ENCODE results near the gene CELSR1. TPM values are rescaled to one million over a fixed set of nuclear protein-coding genes. Genes with fewer than 3 reads are reported as not detected.

Gene CELSR1
- total and polyA plus RNA-seq, 2 of the 13 experiments (the other 11 are each of a cell fraction or from before 2014, with no cell fraction given): 0.78 to 1.8 TPM

DNA sequence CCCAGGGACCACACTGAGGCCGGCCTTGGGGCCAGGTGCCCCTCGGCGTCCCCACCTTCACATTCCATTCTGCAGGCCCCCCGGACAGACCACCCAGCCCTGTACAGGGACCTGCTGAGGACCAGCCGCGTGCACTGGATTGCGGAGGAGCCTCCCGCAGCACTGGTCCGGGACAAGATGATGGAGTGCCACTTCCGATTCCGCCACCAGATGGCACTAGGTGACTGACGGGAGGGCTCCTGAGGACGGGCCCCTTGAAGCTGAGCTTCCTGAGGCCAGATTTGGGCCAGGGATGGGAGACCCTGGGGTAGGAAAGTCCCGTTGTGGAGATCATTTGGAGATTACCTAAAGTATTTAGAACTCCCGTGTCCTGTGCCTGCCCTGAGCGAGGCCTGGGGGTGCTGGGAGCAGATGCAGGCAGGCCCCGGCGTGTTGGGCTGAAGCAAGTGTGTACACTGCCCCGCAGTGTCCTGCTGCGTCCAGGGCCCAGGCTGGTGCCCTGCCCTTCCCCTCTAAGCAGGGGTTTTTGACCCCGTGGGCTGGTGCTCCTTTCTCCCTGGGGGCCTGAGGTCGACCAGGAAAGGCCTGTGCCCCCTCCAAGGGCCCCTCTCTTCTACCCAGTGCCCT, 181.9 kb downstream of the CELSR1 start (continued):
- TF ChIP-seq LCORL (IDR thresholded peaks at IDR 0.05) (no peak), LCORL (CRISPR knock-in tag; IDR thresholded peaks at IDR 0.05) (no peak), ZBTB33 (CRISPR knock-in tag; IDR thresholded peaks at IDR 0.05) (peak; percentile 95), MED13 (CRISPR knock-in tag; IDR thresholded peaks at IDR 0.05) (no peak), IRX3 (CRISPR knock-in tag; IDR thresholded peaks at IDR 0.05; ENCODE audit: borderline replicate concordance, low read depth) (no peak), ZNF598 (CRISPR knock-in tag; IDR thresholded peaks at IDR 0.05; ENCODE audit: borderline replicate concordance) (no peak), MIXL1 (CRISPR knock-in tag; IDR thresholded peaks at IDR 0.05) (no peak), RFXAP (CRISPR knock-in tag; IDR thresholded peaks at IDR 0.05; ENCODE audit: borderline replicate concordance) (no peak), ZBTB25 (CRISPR knock-in tag; IDR thresholded peaks at IDR 0.05) (no peak), SSRP1 (CRISPR knock-in tag; IDR thresholded peaks at IDR 0.05) (no peak), ZBTB42 (CRISPR knock-in tag; IDR thresholded peaks at IDR 0.05) (no peak), POLR2AphosphoS2 (IDR thresholded peaks at IDR 0.05; ENCODE audit: low read depth, low read length) (no peak), TBX2 (CRISPR knock-in tag; IDR thresholded peaks at IDR 0.05; ENCODE audit: borderline replicate concordance) (no peak; the same call in 1 of the 2 replicates), YY1 (IDR thresholded peaks at IDR 0.05; ENCODE audit: insufficient read depth, insufficient replicate concordance, low read depth, low read length) (no peak), PAX8 (CRISPR knock-in tag; IDR thresholded peaks at IDR 0.05; ENCODE audit: borderline replicate concordance) (no peak), TRIM22 (IDR thresholded peaks at IDR 0.05) (no peak), ZNF615 (CRISPR knock-in tag; IDR thresholded peaks at IDR 0.05; ENCODE audit: borderline replicate concordance) (no peak), ATF7-NPFF (CRISPR knock-in tag; IDR thresholded peaks at IDR 0.05; ENCODE audit: low read depth) (no peak), CEBPG (CRISPR knock-in tag; IDR thresholded peaks at IDR 0.05) (no peak), CSRNP2 (CRISPR knock-in tag; conservative IDR thresholded peaks at IDR 0.05; ENCODE audit: low read depth) (no peak), ZSCAN21 (CRISPR knock-in tag; IDR thresholded peaks at IDR 0.05; ENCODE audit: borderline replicate concordance) (no peak), ZNF777 (CRISPR knock-in tag; IDR thresholded peaks at IDR 0.05) (no peak), ELF3 (CRISPR knock-in tag; IDR thresholded peaks at IDR 0.05) (no peak)
- TF ChIP-seq, protein P1, sequence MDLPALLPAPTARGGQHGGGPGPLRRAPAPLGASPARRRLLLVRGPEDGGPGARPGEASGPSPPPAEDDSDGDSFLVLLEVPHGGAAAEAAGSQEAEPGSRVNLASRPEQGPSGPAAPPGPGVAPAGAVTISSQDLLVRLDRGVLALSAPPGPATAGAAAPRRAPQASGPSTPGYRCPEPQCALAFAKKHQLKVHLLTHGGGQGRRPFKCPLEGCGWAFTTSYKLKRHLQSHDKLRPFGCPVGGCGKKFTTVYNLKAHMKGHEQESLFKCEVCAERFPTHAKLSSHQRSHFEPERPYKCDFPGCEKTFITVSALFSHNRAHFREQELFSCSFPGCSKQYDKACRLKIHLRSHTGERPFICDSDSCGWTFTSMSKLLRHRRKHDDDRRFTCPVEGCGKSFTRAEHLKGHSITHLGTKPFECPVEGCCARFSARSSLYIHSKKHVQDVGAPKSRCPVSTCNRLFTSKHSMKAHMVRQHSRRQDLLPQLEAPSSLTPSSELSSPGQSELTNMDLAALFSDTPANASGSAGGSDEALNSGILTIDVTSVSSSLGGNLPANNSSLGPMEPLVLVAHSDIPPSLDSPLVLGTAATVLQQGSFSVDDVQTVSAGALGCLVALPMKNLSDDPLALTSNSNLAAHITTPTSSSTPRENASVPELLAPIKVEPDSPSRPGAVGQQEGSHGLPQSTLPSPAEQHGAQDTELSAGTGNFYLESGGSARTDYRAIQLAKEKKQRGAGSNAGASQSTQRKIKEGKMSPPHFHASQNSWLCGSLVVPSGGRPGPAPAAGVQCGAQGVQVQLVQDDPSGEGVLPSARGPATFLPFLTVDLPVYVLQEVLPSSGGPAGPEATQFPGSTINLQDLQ (CRISPR knock-in tag; IDR thresholded peaks at IDR 0.05): no peak
